T47D (cell line): ENCODE measurements around the gene OR10X1.

Source experiments
- DNase-seq, 2 experiments: peaks; one replicate each; pipeline versions ENCODE4 v3.0.0 to v3.0.0-alpha.2; 2011 to 2012; ENCODE audit warnings: low read depth in 1 of 2, low spot score in 1 of 2
- JUND ChIP-seq: IDR thresholded peaks from 2 replicates; pipeline ENCODE4 v1.6.1; 2012; ENCODE audit warnings: low read depth
- in situ Hi-C: cut with HindIII; loops from 2 replicates; pipeline ENCODE4 v1.10.0; 2016; ENCODE audit warnings: low sequenced_read_pairs, low pct_unique_long_range_greater_than_20kb

The OR10X1 gene, protein sequence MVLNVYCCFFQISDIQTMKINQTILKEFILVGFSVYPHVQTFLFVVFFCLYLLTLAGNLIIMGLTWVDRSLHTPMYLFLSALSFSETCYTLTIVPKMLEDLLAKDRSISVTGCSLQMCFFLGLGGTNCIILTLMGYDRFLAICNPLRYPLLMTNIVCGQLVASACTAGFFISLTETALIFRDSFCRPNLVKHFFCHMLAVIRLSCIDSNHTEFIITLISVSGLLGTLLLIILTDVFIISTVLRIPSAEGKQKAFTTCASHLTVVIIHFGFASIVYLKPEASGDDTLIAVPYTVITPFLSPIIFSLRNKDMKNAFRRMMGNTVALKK

DNA sequence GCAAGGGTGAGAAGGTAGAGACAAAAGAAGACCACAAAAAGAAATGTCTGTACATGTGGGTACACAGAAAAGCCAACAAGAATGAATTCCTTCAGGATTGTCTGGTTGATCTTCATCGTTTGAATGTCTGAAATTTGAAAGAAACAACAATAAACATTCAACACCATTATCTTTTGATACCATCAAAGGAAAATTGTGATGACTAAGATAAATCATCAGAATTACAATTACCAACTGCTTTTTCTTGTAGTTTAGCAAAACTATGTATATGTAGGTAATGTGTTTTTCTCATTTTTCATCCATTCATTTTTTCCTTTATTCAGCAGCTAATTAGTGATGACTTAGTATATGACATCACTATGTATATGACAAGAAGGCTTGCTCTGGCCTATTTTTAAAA, at the start of gene OR10X1:
Gene OR10X1, minus strand, starts transcription at position 167 of the 400 bp plus-strand sequence. Its CDS starts 0 bp downstream, at position 167.
- no peak for TF ChIP-seq JUND
- DNase-seq, result no peak
- in situ Hi-C loops, result no loop called here

DNA sequence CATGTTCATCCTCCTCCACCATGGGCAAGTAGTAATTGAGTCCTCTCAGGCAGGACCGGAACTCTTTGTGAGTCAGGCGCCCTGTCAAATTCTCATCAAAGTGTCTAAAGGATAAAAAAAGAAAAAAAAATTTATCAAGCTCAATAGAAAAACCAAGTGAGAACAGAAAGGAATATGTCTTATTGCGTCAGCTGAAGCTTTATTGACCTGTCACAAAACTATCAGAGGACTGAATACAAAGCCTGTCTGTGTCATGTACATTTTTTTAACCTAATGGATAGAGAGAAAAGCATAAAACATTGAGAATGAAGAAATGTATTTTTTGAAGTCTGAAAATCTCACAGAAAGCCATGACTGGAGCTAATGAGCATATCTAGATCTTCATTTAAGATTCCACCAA, 34.1 kb upstream of the OR10X1 start:
- TF ChIP-seq JUND, result no peak

DNA sequence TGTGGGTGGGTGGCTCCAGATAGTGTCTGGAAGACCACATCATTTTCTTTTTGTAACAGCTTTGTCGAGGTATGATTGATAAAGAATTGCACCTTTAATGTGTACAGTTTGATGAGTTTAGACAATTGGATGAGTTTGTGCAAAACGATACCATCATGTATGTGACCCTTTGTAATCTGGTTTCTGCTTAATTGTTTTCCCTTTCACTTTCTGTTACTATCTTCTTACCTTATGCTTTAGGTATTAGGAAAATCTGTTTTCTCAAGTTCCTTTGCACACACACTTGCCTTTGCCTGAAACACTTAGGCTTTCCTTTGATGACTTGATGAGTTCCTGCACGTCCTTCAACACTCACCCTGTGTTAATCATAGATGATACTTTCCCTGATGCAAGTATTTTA, 32.2 kb upstream of the OR10X1 start:
- no peak for TF ChIP-seq JUND
- no peak for DNase-seq
- in situ Hi-C loops, result no loop called here

More for the DNA sequence above, 34.1 kb upstream of the OR10X1 start:
- in situ Hi-C loops, result no loop called here
- DNase-seq, result no peak

DNA sequence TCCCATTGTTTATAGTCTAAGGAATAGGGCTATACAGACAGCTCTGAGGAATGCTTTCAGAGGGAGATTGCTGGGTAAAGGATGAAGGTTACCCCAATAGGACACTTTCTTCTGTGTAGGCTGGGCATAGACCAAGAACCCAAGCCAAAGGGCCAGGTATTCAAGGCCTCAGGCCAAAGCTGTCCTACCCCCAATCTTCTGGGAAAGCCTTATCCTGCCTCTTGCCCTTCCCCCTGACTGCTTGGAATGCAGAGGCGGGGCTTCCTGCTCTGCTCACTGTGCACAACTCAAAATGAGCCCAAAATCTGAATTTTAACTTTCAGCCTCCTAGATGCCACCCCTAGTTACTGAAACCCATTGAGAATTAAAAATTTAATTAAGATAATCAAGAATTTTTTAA, 27.6 kb upstream of the OR10X1 start:
- in situ Hi-C loops, result no loop called here
- no peak for DNase-seq
- no peak for TF ChIP-seq JUND

DNA sequence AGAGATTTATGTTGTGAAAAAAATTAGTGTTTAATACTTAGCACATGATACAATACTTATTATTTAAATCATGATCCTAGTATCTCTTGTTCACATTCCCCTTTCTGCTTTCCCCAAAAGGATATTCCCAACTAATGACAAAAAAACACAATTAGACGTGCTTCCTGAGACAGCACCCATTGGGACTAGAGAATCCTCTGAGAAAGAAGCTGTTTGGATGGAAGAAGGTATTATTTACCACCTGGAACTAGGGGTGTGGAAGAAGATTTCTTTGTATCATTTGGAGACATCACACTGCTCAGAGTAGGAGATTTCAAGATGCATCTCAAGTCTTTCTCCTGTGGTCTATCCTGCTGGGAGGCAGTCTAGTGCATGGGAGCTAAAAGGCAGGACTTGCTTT, 25.3 kb upstream of the OR10X1 start, which contains the start of gene OR10Z1:
Gene OR10Z1, plus strand, starts transcription at position 301 of the 400 bp plus-strand sequence. CDS start 1,171 bp downstream, outside the sequence.
- TF ChIP-seq JUND, result no peak
- in situ Hi-C loops, result no loop called here

DNA sequence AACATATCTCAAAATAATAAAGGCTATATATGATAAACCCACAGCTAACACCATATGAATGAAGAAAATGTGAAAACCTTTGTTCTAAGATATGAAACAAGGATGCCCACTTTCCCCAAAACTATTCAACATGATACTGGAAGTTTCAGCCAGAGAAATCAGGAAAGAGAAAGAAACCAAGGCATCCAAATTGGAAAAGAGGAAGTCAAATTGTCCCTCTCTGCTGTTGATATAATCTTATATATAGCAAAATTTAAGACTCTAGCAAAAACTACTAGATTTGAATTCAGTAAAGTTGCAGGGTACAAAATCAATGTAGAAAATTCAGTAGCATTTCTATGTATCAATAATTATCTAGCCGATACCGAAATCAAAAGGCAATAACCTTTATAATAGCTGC, 21.0 kb upstream of the OR10X1 start:
- in situ Hi-C loops, result no loop called here
- TF ChIP-seq JUND, result no peak
- DNase-seq, result no peak

More for the DNA sequence above, 25.3 kb upstream of the OR10X1 start, which contains the start of gene OR10Z1:
- DNase-seq, result no peak

DNA sequence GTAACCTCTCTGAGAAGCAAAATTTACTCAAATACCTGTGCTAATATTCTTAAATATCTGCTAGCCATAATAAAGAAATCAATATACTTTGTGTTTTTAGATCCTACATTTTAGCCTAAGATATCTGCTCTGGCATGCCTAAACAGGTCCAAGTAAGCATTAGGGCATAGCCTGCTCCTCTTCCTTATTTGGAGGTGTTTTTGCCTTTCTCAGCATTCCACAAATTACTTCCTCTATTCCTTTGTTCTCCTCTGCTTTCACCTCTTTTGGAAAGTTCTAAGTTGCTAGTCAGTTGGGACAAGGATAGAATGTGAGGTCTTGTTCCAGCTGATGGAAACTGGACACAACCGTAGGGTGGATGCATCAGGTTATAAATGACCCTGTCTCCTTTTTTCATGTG, 7.2 kb upstream of the OR10X1 start:
- no peak for DNase-seq
- in situ Hi-C loops, result no loop called here
- TF ChIP-seq JUND, result no peak

DNA sequence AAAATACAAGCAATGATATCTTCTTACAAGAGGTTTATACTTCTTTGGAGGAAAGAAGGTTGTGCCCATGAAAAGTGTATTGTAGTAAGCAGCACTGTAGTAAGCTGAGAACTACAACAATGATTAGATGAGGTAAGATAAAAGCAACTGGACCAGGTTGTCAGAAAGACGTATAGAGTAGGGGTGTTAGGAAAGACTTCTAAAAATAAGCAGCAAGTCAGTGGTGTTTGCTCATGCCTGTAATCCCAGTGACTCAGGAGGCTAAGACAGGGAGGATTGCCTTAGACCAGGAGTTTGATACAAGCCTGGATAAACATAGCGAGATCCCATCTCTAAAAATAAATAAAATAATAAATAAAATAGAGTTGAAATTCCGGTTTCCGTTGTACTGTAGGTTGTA, 4.3 kb upstream of the OR10X1 start:
- in situ Hi-C loops, result no loop called here
- TF ChIP-seq JUND, result no peak
- DNase-seq, result no peak

DNA sequence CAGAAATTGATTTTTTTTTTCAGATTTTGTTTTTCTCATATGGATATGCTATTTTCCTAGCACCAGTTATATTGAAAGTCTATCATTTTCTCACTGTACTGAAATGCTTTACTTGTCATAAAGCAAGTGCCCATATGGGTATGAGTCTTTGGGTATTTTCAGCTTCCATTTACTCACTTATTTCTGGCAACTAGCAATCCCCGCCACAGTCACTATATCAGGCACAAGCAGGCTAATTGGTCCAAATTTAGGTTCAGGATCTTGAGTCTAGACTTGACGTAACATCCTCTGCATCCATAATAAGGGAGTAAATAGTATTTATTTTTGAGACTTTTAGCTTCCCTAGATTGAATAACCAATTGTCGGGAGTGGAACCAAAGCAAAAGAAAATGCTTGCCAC, 2.1 kb downstream of the OR10X1 start:
- in situ Hi-C loops, result no loop called here
- no peak for DNase-seq
- TF ChIP-seq JUND, result no peak

DNA sequence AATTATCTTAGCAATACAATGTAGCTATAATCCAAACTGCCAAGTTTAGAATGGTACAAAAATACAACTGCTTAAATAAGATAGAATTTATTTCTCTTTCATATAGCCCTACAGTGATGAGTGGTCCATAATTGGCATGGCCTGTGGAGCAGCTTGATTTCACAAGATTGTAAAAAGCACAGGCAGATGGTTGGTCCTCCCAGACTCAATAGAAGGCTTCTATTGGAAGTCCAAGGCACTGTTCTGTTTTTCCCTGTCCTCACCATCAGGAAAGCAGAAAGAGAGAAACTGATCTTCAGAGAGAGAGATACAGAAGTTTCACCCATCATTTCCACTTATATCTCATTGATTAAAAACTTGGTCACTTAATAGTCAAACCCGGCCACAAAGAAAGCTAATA, 7.5 kb downstream of the OR10X1 start:
- no peak for TF ChIP-seq JUND
- in situ Hi-C loops, result no loop called here
- DNase-seq, result no peak

DNA sequence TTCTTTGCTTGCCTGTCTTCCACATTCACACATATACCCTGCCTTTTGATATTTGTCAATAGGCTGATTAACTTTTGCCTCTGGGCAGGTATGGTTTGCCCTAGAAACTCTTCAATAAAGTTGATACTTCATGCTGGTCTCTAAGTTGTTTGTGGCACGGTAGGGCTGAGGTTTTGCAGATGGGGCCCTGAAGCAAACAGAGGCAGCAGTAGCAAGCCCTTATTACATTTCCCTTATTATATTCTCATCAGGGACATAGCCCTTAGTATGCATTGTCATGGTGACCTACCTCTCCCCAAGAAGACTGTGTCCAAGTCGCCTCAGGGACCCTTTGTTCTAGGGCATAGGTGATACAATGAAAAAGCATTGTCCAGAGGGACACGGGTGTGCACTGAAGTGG, 9.2 kb downstream of the OR10X1 start, which contains the start of gene OR6P1:
Gene OR6P1, minus strand, starts transcription at position 101 of the 400 bp plus-strand sequence. CDS start 6,976 bp downstream, outside the sequence.
- in situ Hi-C loops, result no loop called here
- no peak for DNase-seq
- no peak for TF ChIP-seq JUND

DNA sequence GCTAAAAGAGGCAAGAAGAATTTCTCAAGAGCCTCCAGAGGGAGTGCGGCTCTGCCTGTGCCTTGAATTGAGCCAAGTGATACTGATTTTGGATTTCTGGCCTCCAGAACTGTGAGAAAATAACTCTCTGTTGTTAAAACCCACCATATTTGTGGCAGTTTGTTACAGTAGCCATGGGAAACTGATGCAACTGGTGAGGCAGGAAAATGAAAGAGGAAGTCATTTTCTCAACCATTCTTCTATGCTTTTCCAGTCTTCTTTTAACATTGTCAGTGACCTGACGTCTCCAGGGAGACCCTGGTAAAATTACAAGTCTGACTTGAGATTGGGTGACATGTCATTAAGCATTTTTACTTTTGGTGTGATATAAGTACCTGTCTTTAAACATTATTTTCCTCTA, 15.1 kb downstream of the OR10X1 start:
- no peak for TF ChIP-seq JUND
- in situ Hi-C loops, result no loop called here
- no peak for DNase-seq

DNA sequence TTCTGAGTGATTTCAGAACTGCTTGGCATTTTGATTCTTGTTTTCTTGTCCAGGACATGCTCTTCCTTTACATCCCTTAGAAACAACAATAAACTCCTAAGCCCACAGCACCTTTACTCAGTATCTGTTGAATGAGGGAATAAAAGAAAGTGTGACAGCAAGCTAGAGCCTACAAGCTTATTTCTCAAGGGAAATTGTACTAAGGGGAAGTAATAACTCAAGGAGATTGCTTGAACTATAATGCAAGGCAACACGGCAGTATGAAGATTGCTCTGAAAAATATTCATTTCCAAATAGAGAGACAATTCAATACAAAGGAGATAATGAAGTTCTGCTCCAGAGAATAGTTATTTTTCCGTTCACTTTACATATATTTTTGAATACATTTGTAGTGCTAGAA, 15.8 kb downstream of the OR10X1 start:
- DNase-seq, result no peak
- in situ Hi-C loops, result no loop called here
- TF ChIP-seq JUND, result no peak

DNA sequence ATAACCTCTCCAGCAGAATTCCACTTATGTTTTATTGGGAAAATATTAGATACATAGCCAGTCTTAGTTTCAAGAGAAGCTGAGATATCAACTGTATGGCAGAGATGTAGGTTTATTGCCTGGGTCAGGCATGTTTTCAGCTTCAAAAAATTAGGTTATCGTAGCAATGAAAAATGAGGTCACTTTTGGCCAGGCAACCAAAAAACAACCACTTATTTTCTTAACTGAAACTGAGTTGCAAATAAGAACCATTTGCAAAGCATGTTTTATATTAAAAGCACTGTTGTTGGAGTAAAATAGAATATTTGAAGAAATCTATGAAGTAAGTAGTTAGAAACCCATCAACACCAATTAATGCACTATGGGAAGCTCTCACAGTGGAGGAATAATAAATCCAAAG, 20.0 kb downstream of the OR10X1 start:
- DNase-seq, result no peak

More for the DNA sequence above, 20.0 kb downstream of the OR10X1 start:
- no peak for TF ChIP-seq JUND
- in situ Hi-C loops, result no loop called here
